AG10803 (cell line): Measurements from ENCODE around the gene PACRG.
A peak's percentile ranks its signal among the peaks of the same experiment; 100 is the strongest.

Source experiments
- DNase-seq: peaks from one replicate; pipeline ENCODE4 v3.0.0; 2010; ENCODE audit warnings: low read depth
- H3K4me3 ChIP-seq: 2 replicates; pipeline ENCODE4 v1.5.1; 2011; ENCODE audit warnings: mild to moderate bottlenecking, low read length, control low read depth
- CTCF ChIP-seq: conservative IDR thresholded peaks from 2 replicates; pipeline ENCODE4 v1.5.1; 2011; ENCODE audit warnings: mild to moderate bottlenecking, low read length, control low read depth, inconsistent platforms

The PACRG gene

DNA sequence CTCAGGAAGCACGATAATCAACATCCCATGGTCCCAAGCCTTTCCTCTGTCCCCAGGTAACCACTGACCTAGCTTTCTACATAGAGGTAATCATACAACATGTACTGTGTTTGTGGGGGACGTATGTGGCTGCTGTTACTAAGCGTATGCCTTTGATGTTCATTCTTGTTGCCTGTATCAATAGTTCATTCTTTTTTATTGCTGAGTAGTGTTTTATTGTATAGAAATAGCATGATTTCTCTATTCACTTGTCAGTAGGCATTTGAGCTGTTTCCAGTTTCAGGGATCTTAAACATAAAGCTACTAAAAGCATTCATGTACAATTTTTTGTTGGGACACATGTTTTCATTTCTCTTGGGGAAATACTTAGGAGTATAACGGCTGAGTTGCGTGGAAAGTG, 185.4 kb downstream of the PACRG start:
- no peak overlapping the region for H3K4me3 ChIP-seq
- no peak for DNase-seq
- TF ChIP-seq CTCF, result no peak

DNA sequence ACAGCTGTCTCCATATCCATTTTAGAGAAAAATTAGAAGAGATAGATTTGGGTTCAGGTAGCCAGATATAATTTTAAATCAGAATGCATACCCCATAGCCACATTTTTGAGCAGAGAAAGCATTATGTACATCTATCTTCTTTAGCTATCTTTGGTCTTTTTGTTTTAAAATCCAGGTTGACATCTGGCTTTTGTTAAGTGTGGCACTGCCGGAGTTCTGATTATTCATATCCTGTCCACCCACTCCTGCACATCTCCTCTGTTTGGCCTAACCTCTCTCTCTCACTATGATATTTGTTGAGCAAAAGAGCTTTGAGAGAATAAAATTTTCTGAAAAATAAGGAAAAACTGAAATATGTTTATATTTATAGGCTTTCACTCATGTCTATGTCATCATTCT, 189.7 kb downstream of the PACRG start:
- no peak for TF ChIP-seq CTCF
- no peak overlapping the region for H3K4me3 ChIP-seq
- peak; percentile 61 for DNase-seq

DNA sequence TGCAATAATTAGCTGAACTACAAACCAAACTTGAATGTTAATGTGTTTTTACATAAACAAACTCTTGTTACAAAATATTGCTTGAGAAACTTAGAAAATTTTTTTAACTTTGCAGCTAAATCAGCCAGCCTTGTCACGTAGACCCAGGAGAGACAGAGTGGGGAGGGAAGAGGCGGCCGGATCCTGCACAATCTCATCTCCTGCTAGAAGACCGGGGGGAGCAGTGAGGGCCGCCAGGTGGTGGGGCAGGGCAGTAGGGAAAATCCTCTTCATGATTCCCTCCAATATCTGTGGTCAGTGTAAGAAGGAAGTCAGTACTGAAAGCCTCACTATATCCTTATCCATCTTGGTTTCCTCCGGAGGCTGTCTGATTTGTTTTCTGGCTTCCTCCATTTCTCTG, 193.3 kb downstream of the PACRG start:
- no peak overlapping the region for H3K4me3 ChIP-seq
- DNase-seq, result no peak
- TF ChIP-seq CTCF, result no peak

DNA sequence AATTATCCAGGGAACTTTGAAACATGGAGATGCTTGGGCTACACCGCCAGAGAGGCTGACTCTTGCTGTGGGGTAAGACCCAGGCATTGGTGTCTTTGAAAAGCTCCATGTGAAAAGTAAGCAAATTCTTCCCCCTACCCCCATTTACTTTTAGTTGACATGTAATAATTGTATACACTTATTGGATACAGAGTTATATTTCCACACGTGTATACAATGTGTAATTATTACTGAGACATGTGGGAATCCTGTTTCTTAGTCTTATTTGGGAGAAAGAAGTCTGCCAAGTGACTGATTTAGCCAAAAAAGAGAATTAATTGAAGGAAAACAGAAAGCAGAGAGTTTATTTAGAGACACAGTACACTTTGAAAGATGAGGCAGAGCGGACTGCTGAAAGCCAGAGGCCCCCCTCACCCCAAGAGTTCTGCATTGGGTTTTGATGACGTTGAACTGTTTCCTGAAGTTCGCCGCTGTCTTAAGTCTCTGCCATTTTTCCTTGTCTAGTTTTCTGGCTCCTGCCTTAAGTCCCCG, 193.8 kb downstream of the PACRG start:
- no peak overlapping the region for H3K4me3 ChIP-seq
- DNase-seq, result no peak
- TF ChIP-seq CTCF, result no peak

- DNase-seq, result no peak
- no peak for TF ChIP-seq CTCF
- H3K4me3 ChIP-seq, result no peak overlapping the region
These were observed 194.9 kb downstream of the PACRG start for GRCh38 chr6:162922563-162923166.

GRCh38 chr6:162934844-162935243, 207.1 kb downstream of the PACRG start:
- no peak for DNase-seq
- no peak overlapping the region for H3K4me3 ChIP-seq
- no peak for TF ChIP-seq CTCF

- peak; percentile 57 for DNase-seq
- 0 out of 2 replicates have a peak overlapping the region, but pooled peaks have one; percentile 3 for H3K4me3 ChIP-seq
- TF ChIP-seq CTCF, result no peak
These were observed 212.7 kb downstream of the PACRG start for GRCh38 chr6:162940426-162940825.
